ENCODE measurements around the gene TMEM14B. TPM values are rescaled to one million over a fixed set of nuclear protein-coding genes. Genes with fewer than 3 reads are reported as not detected.

The TMEM14B gene
- total RNA-seq, 1 donor from 2014 or later = 118 TPM

GRCh38 chr6:10721850-10722569, 25.6 kb upstream of the TMEM14B start:
- peaks cover 18% of the 10 kb centered on the region for H3K36me3 ChIP-seq
- DNase-seq = no peak
- H3K4me1 ChIP-seq = peaks cover 68% of the 10 kb centered on the region
- H3K27me3 ChIP-seq (ENCODE audit: low read depth) = no peaks in the 10 kb centered on the region
- intact Hi-C loops (cut with micrococcal nuclease) = no loop called here
- no peak for TF ChIP-seq CTCF (IDR thresholded peaks at IDR 0.05; ENCODE audit: borderline replicate concordance)
- peak overlapping the region; percentile 92 for H3K27ac ChIP-seq (replicated peaks)
- peak overlapping the region; percentile 72 for H3K4me3 ChIP-seq
- peaks cover 4% of the 10 kb centered on the region for H3K9me3 ChIP-seq (replicated peaks)

GRCh38 chr6:10722570-10722819, 25.1 kb upstream of the TMEM14B start:
- DNase-seq = no peak
- Histone ChIP-seq H3K9me3 (replicated peaks) (peaks cover 4% of the 10 kb centered on the region), H3K36me3 (peaks cover 23% of the 10 kb centered on the region), H3K4me1 (peaks cover 68% of the 10 kb centered on the region), H3K27ac (replicated peaks) (peak overlapping the region; percentile 92), H3K4me3 (peak overlapping the region; percentile 72), H3K27me3 (ENCODE audit: low read depth) (no peaks in the 10 kb centered on the region)
- TF ChIP-seq CTCF (IDR thresholded peaks at IDR 0.05; ENCODE audit: borderline replicate concordance) = no peak
- intact Hi-C loops (cut with micrococcal nuclease) = no loop called here

- TF ChIP-seq CTCF (IDR thresholded peaks at IDR 0.05; ENCODE audit: borderline replicate concordance) = no peak
- intact Hi-C loops (cut with micrococcal nuclease) = no loop called here
- DNase-seq = peak; percentile 100
These were observed 24.6 kb upstream of the TMEM14B start, which contains the start of gene TMEM14C for GRCh38 chr6:10722820-10723566. Gene TMEM14C (plus strand): TSS chr6:10723070. CDS start chr6:10724614, 1,544 bp downstream.

GRCh38 chr6:10723567-10723881, 24.1 kb upstream of the TMEM14B start:
- Histone ChIP-seq H3K27me3 (ENCODE audit: low read depth) (no peaks in the 10 kb centered on the region), H3K4me3 (peak overlapping the region; percentile 72), H3K9me3 (replicated peaks) (no peaks in the 10 kb centered on the region), H3K27ac (replicated peaks) (peak overlapping the region; percentile 92), H3K4me1 (peaks cover 68% of the 10 kb centered on the region), H3K36me3 (peaks cover 31% of the 10 kb centered on the region)
- no peak for DNase-seq
- intact Hi-C loops (cut with micrococcal nuclease) = no loop called here
- no peak for TF ChIP-seq CTCF (IDR thresholded peaks at IDR 0.05; ENCODE audit: borderline replicate concordance)

More at GRCh38 chr6:10722820-10723566, 24.6 kb upstream of the TMEM14B start, which contains the start of gene TMEM14C:
- Histone ChIP-seq H3K27me3 (ENCODE audit: low read depth) (no peaks in the 10 kb centered on the region), H3K4me1 (peaks cover 68% of the 10 kb centered on the region), H3K4me3 (peak within 1 kb of the TSS; percentile 72), H3K36me3 (peaks cover 26% of the 10 kb centered on the region), H3K27ac (replicated peaks) (peak within 1 kb of the TSS; percentile 92), H3K9me3 (replicated peaks) (peaks cover 4% of the 10 kb centered on the region)

GRCh38 chr6:10725044-10725443, 22.6 kb upstream of the TMEM14B start:
- H3K27me3 ChIP-seq (ENCODE audit: low read depth) = no peaks in the 10 kb centered on the region
- H3K36me3 ChIP-seq = peaks cover 47% of the 10 kb centered on the region
- peaks cover 68% of the 10 kb centered on the region for H3K4me1 ChIP-seq

More at GRCh38 chr6:10725044-10725443, 22.6 kb upstream of the TMEM14B start:
- intact Hi-C loops (cut with micrococcal nuclease) = no loop called here
- no peak for TF ChIP-seq CTCF (IDR thresholded peaks at IDR 0.05; ENCODE audit: borderline replicate concordance)
- H3K4me3 ChIP-seq = no peak overlapping the region
- no peaks in the 10 kb centered on the region for H3K9me3 ChIP-seq (replicated peaks)
- no peak for DNase-seq
- no peak overlapping the region for H3K27ac ChIP-seq (replicated peaks)
